ENCODE results near the gene ABCA1. TPM values are rescaled to one million over a fixed set of nuclear protein-coding genes. Genes with fewer than 3 reads are reported as not detected.

Gene ABCA1
- total RNA-seq, 1 donor from 2014 or later: 10.8 TPM

DNA sequence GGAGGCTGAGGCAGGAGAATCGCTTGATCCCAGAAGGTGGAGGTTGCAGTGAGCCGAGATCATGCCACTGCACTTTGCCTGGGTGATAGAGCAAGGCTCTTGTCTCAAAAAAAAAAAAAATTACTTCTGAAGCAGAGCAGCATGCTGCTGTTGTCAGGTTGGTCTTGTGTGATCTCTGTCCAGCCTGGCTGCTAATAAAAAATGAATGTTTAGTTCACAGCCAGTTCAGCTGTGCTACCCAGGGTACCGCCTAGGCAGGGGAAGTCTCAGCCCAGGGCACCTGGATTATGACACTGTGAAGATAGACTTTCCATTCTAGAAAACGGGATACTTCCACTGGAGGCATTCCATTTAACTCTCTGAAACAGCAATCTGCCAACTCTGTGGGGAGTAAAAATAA lies 23.5 kb upstream of the ABCA1 start:
- Histone ChIP-seq H3K36me3 (no peaks in the 10 kb centered on the region), H3K9me3 (replicated peaks) (no peaks in the 10 kb centered on the region), H3K27ac (replicated peaks) (no peak overlapping the region), H3K4me3 (no peak overlapping the region), H3K4me1 (no peaks in the 10 kb centered on the region), H3K27me3 (ENCODE audit: low read depth) (no peaks in the 10 kb centered on the region)
- DNase-seq: no peak
- intact Hi-C loops (cut with micrococcal nuclease): no loop called here
- TF ChIP-seq, protein P1, sequence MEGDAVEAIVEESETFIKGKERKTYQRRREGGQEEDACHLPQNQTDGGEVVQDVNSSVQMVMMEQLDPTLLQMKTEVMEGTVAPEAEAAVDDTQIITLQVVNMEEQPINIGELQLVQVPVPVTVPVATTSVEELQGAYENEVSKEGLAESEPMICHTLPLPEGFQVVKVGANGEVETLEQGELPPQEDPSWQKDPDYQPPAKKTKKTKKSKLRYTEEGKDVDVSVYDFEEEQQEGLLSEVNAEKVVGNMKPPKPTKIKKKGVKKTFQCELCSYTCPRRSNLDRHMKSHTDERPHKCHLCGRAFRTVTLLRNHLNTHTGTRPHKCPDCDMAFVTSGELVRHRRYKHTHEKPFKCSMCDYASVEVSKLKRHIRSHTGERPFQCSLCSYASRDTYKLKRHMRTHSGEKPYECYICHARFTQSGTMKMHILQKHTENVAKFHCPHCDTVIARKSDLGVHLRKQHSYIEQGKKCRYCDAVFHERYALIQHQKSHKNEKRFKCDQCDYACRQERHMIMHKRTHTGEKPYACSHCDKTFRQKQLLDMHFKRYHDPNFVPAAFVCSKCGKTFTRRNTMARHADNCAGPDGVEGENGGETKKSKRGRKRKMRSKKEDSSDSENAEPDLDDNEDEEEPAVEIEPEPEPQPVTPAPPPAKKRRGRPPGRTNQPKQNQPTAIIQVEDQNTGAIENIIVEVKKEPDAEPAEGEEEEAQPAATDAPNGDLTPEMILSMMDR (IDR thresholded peaks at IDR 0.05; ENCODE audit: borderline replicate concordance): no peak

DNA sequence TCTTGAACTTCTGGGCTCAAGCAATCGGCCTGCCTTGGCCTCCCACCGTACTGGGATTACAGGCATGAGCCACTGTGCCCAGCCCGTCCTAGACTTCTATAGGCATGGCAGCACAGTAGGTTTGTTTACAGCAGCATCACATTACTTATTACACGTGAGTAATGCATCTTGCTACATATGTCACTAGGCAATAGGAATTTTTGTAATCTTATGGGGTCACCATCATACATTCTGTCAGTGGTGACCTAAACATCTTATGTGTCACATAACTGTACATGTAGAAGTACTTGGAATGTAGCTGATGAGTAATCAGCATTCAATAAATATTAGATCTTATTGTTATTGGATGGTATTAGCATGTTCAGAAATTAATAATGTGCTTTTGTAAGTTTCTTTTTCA lies 22.9 kb upstream of the ABCA1 start:
- no peak overlapping the region for H3K4me3 ChIP-seq
- no peaks in the 10 kb centered on the region for H3K4me1 ChIP-seq
- H3K27me3 ChIP-seq (ENCODE audit: low read depth): no peaks in the 10 kb centered on the region
- intact Hi-C loops (cut with micrococcal nuclease): no loop called here
- no peaks in the 10 kb centered on the region for H3K9me3 ChIP-seq (replicated peaks)
- no peaks in the 10 kb centered on the region for H3K36me3 ChIP-seq
- H3K27ac ChIP-seq (replicated peaks): no peak overlapping the region
- TF ChIP-seq, protein P1 (IDR thresholded peaks at IDR 0.05; ENCODE audit: borderline replicate concordance): no peak
- DNase-seq: no peak

DNA sequence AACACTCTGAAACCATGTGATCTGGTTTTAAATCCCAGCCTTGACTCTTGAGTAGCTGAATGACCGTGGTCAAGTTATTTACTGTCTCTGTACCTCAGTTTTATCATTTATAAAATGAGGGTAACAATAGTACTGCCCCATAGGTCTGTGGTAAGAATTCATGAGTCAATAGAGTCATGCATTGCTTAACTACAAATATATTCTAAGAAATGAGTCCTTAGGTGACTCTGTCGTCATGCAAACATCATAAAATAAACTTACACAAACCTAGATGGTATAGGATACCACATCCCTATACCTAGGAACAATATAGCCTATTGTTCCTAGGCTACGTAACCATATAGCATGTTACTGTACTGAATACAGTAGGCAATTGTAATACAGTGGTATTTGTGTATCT lies 20.3 kb upstream of the ABCA1 start:
- no peaks in the 10 kb centered on the region for H3K36me3 ChIP-seq
- DNase-seq: no peak
- H3K27ac ChIP-seq (replicated peaks): no peak overlapping the region
- intact Hi-C loops (cut with micrococcal nuclease): no loop called here
- no peaks in the 10 kb centered on the region for H3K4me1 ChIP-seq
- no peaks in the 10 kb centered on the region for H3K27me3 ChIP-seq (ENCODE audit: low read depth)
- TF ChIP-seq, protein P1 (IDR thresholded peaks at IDR 0.05; ENCODE audit: borderline replicate concordance): no peak
- no peak overlapping the region for H3K4me3 ChIP-seq
- H3K9me3 ChIP-seq (replicated peaks): no peaks in the 10 kb centered on the region

DNA sequence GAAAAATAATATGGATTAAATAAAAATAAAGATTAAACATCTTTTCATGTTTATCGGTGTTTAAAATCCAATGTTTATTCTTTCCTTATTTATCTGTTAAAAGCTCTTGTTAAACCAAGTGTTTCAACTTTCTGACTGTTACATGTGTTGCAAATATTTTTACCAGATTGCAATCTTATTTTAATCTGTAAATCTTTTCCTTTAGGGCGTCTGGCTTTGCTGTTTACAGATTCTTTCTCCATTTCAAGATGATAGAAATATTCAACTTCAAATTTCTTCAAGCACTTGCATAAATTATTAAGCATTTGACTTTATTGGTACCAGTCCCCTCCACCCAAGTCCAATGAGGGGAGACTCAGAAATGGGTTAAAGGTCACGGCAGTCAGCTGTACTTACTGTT lies 16.9 kb upstream of the ABCA1 start:
- DNase-seq: no peak
- no peak overlapping the region for H3K27ac ChIP-seq (replicated peaks)
- TF ChIP-seq, protein P1 (IDR thresholded peaks at IDR 0.05; ENCODE audit: borderline replicate concordance): no peak
- H3K27me3 ChIP-seq (ENCODE audit: low read depth): no peaks in the 10 kb centered on the region
- H3K4me3 ChIP-seq: no peak overlapping the region
- H3K36me3 ChIP-seq: no peaks in the 10 kb centered on the region
- no peaks in the 10 kb centered on the region for H3K4me1 ChIP-seq
- H3K9me3 ChIP-seq (replicated peaks): no peaks in the 10 kb centered on the region
- intact Hi-C loops (cut with micrococcal nuclease): no loop called here

DNA sequence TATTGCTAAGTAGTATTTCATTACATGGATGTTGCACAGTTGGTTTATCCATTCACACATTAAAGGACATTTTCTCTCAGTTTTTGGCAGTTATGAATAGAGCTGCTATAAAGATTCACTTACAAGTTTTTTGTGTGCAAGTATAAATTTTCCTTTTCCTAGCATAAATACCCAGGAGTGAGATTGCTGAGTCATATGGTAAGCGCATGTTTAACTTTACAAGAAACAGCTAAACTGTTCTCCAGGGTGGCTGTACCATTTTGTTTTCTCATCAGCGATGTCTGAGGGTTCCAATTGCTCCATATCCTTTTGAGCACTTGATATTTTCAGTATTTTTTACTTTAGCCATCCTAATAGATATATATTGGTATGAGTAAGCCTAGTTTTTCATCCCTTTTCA lies 16.4 kb upstream of the ABCA1 start:
- H3K4me1 ChIP-seq: no peaks in the 10 kb centered on the region
- H3K27me3 ChIP-seq (ENCODE audit: low read depth): no peaks in the 10 kb centered on the region
- TF ChIP-seq, protein P1 (IDR thresholded peaks at IDR 0.05; ENCODE audit: borderline replicate concordance): no peak
- DNase-seq: no peak
- intact Hi-C loops (cut with micrococcal nuclease): no loop called here
- H3K27ac ChIP-seq (replicated peaks): no peak overlapping the region
- no peaks in the 10 kb centered on the region for H3K9me3 ChIP-seq (replicated peaks)
- H3K36me3 ChIP-seq: no peaks in the 10 kb centered on the region
- H3K4me3 ChIP-seq: no peak overlapping the region

DNA sequence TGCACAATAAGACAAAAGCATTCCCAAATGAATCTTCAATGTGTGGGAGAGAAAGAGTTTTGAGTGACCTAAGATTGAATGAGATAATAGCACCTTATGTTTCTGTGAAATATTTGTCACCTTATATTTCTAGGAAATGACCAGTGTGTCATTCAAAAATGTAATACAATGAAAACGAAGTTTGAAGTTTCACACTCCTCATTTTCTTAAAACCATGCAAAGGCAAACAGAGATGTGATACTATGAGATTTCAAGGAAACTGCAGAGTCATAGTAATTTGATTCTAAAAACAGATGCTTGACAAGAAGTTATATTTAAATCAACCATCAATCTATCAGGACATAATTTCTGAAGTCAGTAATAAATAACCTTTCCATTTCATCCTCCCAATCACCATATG lies 13.6 kb upstream of the ABCA1 start:
- no peak for DNase-seq
- TF ChIP-seq, protein P1 (IDR thresholded peaks at IDR 0.05; ENCODE audit: borderline replicate concordance): no peak
- no peak overlapping the region for H3K4me3 ChIP-seq
- no peaks in the 10 kb centered on the region for H3K27me3 ChIP-seq (ENCODE audit: low read depth)
- no peaks in the 10 kb centered on the region for H3K4me1 ChIP-seq
- H3K27ac ChIP-seq (replicated peaks): no peak overlapping the region
- intact Hi-C loops (cut with micrococcal nuclease): no loop called here
- no peaks in the 10 kb centered on the region for H3K36me3 ChIP-seq
- no peaks in the 10 kb centered on the region for H3K9me3 ChIP-seq (replicated peaks)
